Measurements from ENCODE around the gene GCC2. TPM values are rescaled to one million over a fixed set of nuclear protein-coding genes. Genes with fewer than 3 reads are reported as not detected.
"Not testable (repeated sequence)": the region's sequence is repeated elsewhere in the genome, so short reads cannot be mapped to it uniquely, and the experiment has no call there.

GCC2 gene
- total RNA-seq, 1 donor from 2014 or later = 30.0 TPM

GRCh38 chr2:108446703-108447102 is 2.3 kb upstream of the GCC2 start:
- Histone ChIP-seq H3K27ac (no peak overlapping the region), H3K4me3 (no peak overlapping the region), H3K36me3 (no peaks in the 10 kb centered on the region), H3K4me1 (peaks cover 23% of the 10 kb centered on the region), H3K27me3 (no peaks in the 10 kb centered on the region), H3K9me3 (no peaks in the 10 kb centered on the region)
- no peak for DNase-seq (ENCODE audit: extremely low spot score in 2 of 2)
- TF ChIP-seq CTCF (IDR thresholded peaks at IDR 0.05) = no peak
- TF ChIP-seq POLR2A (IDR thresholded peaks at IDR 0.05) = no peak
- TF ChIP-seq POLR2AphosphoS5 (IDR thresholded peaks at IDR 0.05; ENCODE audit: insufficient read depth in 1 of 2, low read depth in 1 of 2) = no peak
- intact Hi-C loops (cut with DNase I) = no loop called here

GRCh38 chr2:108447947-108448677 is 894 bp upstream of the GCC2 start:
- TF ChIP-seq CTCF (IDR thresholded peaks at IDR 0.05) (no peak), POLR2A (IDR thresholded peaks at IDR 0.05) (no peak), POLR2AphosphoS5 (IDR thresholded peaks at IDR 0.05; ENCODE audit: insufficient read depth in 1 of 2, low read depth in 1 of 2) (no peak)
- H3K36me3 ChIP-seq = peaks cover 0 to 5% of the 10 kb centered on the region in 2 donors
- H3K27me3 ChIP-seq = no peaks in the 10 kb centered on the region
- intact Hi-C loops (cut with DNase I) = no loop called here
- DNase-seq (ENCODE audit: extremely low spot score in 2 of 2) = no peak
- peak overlapping the region; percentile 92 for H3K27ac ChIP-seq
- H3K4me3 ChIP-seq = peak overlapping the region; percentile 73 to 88
- H3K9me3 ChIP-seq = no peaks in the 10 kb centered on the region
- H3K4me1 ChIP-seq = peaks cover 23% of the 10 kb centered on the region

- intact Hi-C loops (cut with DNase I) = no loop called here
- Histone ChIP-seq H3K36me3 (peaks cover 0 to 19% of the 10 kb centered on the region in 2 donors), H3K27me3 (no peaks in the 10 kb centered on the region), H3K9me3 (no peaks in the 10 kb centered on the region), H3K4me3 (peak overlapping the region; percentile 73 to 88), H3K27ac (peak overlapping the region; percentile 92), H3K4me1 (peaks cover 23% of the 10 kb centered on the region)
- DNase-seq (ENCODE audit: extremely low spot score in 2 of 2) = no peak
- TF ChIP-seq CTCF (IDR thresholded peaks at IDR 0.05) = no peak
- TF ChIP-seq POLR2AphosphoS5 (IDR thresholded peaks at IDR 0.05; ENCODE audit: insufficient read depth in 1 of 2, low read depth in 1 of 2) = peak in 1 of 2 donors; percentile 71
These were observed 564 bp downstream of the GCC2 start for GRCh38 chr2:108449410-108450130.

GRCh38 chr2:108450863-108451262 is 1.9 kb downstream of the GCC2 start:
- no peak overlapping the region for H3K4me3 ChIP-seq
- peaks cover 0 to 31% of the 10 kb centered on the region in 2 donors for H3K36me3 ChIP-seq
- H3K4me1 ChIP-seq = peaks cover 23% of the 10 kb centered on the region
- H3K9me3 ChIP-seq = no peaks in the 10 kb centered on the region
- DNase-seq (ENCODE audit: extremely low spot score in 2 of 2) = no peak
- no peak overlapping the region for H3K27ac ChIP-seq
- H3K27me3 ChIP-seq = no peaks in the 10 kb centered on the region
- intact Hi-C loops (cut with DNase I) = no loop called here
- no peak for TF ChIP-seq POLR2AphosphoS5 (IDR thresholded peaks at IDR 0.05; ENCODE audit: insufficient read depth in 1 of 2, low read depth in 1 of 2)
- no peak for TF ChIP-seq POLR2A (IDR thresholded peaks at IDR 0.05)
- no peak for TF ChIP-seq CTCF (IDR thresholded peaks at IDR 0.05)

- peaks cover 23% of the 10 kb centered on the region for H3K4me1 ChIP-seq
- H3K27me3 ChIP-seq = no peaks in the 10 kb centered on the region
- H3K36me3 ChIP-seq = peaks cover 0 to 36% of the 10 kb centered on the region in 2 donors
- no peaks in the 10 kb centered on the region for H3K9me3 ChIP-seq
- no peak for DNase-seq (ENCODE audit: extremely low spot score in 2 of 2)
- no peak overlapping the region for H3K27ac ChIP-seq
- no peak overlapping the region for H3K4me3 ChIP-seq
- intact Hi-C loops (cut with DNase I) = no loop called here
- TF ChIP-seq POLR2A (IDR thresholded peaks at IDR 0.05) = no peak
- no peak for TF ChIP-seq POLR2AphosphoS5 (IDR thresholded peaks at IDR 0.05; ENCODE audit: insufficient read depth in 1 of 2, low read depth in 1 of 2)
- TF ChIP-seq CTCF (IDR thresholded peaks at IDR 0.05) = no peak
These were observed 3.0 kb downstream of the GCC2 start for GRCh38 chr2:108451976-108452375.

- H3K9me3 ChIP-seq; H3K4me3 ChIP-seq; intact Hi-C loops (cut with DNase I); H3K27ac ChIP-seq; DNase-seq (ENCODE audit: extremely low spot score in 2 of 2); H3K27me3 ChIP-seq: not testable (repeated sequence)
- Histone ChIP-seq H3K36me3 (peaks cover 0 to 49% of the 10 kb centered on the region in 2 donors), H3K4me1 (peaks cover 16% of the 10 kb centered on the region)
These were observed 4.5 kb downstream of the GCC2 start for GRCh38 chr2:108453530-108453929.

All from vagina (tissue), 2 donors.